OCI-LY3 (cell line): ENCODE measurements around the gene ERH.

ENCODE experiments used
- EZH2phosphoT487 ChIP-seq: fragments of 200-600 bp; shearing (Covaris generic); IDR thresholded peaks from 2 replicates; pipeline ENCODE4 v1.6.1; 2018; ENCODE audit warnings: antibody characterized with exemption, mixed run types, low read depth
- TF ChIP-seq, protein P1 (sequence below): fragments of 200-600, 300-600 bp; sonication (generic); IDR thresholded peaks from 2 replicates; pipeline ENCODE4 v1.5.1; 2014; ENCODE audit warnings: antibody characterized with exemption, low read length, low read depth

DNA sequence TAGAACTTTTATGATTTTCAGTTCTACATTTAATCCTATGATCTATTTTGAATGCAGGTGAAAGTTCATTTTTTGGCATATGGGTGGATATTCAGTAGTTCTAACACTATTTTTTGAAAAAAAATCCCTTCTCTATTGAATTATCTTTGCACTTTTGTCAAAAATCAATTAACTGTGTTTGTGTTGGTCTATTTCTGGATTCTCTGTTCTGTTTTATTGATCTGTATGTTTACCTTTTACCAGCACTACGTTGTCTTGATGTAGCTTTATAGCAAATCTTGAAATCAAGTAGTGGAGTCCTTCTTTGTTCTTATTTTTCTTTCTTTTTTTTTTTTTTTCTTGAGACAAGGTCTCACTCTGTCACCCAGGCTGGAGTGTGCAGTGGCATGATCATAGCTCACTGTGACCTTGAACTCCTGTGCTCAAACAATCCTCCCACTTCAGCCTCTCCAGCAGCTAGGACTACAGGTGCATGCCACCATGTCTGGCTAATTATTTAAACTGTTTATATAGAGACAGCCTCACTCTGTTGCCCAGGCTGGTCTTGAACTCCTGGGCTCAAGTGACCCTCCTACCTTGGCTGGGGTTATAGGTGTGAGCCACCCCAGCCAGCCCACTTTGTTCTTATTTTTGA, 32.3 kb upstream of the ERH start:
- TF ChIP-seq, protein P1, sequence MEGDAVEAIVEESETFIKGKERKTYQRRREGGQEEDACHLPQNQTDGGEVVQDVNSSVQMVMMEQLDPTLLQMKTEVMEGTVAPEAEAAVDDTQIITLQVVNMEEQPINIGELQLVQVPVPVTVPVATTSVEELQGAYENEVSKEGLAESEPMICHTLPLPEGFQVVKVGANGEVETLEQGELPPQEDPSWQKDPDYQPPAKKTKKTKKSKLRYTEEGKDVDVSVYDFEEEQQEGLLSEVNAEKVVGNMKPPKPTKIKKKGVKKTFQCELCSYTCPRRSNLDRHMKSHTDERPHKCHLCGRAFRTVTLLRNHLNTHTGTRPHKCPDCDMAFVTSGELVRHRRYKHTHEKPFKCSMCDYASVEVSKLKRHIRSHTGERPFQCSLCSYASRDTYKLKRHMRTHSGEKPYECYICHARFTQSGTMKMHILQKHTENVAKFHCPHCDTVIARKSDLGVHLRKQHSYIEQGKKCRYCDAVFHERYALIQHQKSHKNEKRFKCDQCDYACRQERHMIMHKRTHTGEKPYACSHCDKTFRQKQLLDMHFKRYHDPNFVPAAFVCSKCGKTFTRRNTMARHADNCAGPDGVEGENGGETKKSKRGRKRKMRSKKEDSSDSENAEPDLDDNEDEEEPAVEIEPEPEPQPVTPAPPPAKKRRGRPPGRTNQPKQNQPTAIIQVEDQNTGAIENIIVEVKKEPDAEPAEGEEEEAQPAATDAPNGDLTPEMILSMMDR = no peak
- TF ChIP-seq EZH2phosphoT487 = no peak
